ENCODE results near the gene MID1.

Gene MID1

DNA sequence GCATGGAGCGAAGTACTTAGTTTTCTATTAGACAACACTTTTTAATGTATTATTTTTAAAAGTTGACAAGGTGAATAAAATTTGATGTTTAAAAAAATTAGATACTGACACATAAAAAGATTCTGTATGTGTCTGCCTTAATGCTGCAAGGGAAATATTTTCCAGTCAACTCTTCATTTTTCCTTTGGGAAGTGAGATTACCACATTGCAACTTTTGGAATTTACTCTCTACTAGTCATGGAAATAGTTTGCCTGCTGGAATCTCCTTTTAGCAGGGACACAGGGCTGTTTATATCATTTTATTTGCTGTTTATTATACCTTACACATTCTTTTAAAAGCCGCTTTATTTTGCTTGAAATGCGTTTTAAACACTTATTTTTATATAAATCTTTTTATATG is 135.1 kb downstream of the MID1 start:
- no peak for DNase-seq (ENCODE audit: low spot score)

DNA sequence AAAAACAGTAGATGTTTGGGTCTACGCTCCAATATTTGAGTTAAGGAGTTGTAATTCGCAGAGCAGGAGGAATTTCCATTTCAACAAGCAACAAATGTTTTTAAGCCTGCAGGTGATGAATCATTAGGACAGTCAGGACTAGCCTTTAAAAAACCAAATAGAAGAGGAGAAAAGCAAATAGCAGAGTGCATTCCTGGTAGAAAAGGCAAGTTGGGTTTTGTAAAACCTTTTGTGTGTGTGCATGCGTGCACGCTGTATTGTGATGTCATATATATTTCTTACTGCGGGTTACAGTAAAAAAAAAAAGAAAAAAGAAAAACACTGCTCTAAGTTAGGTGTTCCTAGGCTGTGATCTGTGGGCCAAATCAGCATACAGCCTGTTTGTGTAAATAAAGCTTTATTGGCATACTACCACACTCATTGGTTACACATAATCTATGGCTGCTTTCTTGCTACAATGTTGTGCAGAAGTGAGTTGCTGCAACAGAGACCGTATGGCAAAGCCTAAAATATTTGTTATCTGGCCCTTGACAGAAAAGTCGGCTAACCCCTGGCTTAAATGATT is 135.6 kb downstream of the MID1 start:
- no peak for DNase-seq (ENCODE audit: low spot score)

DNA sequence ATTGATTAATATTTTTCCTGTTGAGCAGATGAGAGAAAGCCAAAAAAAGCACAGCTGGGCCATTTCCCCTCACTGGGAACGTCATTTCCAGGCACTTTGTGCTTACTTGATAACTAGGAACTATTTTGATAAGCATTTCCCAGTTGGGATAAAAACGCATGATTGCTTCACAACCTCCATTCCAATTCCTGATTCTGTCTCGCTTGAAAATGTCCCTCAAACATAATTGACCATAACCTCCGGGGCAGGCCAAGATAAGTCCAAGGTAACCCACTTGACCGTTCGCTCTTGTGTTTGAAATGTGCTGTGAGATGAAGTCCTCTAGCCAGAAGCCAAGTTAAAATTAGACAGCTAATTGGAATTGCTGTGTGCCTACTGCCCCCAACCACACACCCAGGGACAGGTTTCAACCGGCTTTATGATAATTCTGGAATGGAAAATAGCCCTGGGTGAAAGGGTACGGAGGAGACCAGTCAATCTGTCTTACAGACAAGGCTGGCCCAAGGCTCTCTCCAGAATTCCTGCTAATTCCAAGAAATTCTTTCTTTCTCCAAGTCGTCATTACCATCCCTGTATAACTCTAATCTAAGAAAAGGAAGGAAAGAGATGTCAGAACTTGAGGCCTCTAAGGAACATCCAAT is 137.1 kb downstream of the MID1 start:
- no peak for DNase-seq (ENCODE audit: low spot score)

DNA sequence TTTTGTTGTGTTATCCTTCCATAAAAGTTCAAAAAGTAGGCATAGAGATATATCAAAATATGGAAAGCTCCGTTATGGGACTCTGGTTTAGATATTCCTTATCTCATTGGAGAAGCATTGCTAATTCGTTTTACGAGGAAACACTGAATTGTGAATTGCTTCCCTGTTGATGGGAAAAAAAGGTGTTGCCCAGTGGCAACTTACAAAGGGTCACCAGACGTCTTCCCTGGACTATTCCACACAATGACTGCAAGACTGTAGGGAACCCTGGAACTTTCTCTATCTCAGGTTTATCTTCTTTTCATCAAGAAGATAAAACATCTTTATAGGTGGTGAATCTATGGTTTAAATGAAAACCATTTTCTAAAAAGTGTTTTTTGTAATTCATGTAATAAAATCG is 137.7 kb downstream of the MID1 start:
- DNase-seq (ENCODE audit: low spot score) = no peak

DNA sequence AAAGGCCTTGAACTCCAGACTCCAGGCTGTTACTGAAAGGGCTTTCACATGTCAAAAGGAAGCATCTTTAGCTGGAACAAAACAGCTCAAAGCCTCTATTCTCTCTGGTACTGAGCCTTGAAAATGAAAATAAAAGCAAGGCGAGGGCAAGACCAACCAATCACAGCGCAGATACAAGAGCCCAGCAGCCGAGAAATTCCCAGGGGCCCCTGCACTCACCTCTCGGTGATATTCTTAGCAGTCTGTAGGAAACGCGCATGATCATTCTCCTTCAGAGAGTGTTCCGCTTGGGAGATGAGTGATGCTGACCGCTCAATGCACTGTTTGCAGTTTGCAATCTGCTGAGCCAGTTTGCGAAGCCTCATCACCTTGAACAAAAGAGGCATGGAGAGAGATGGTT is 138.1 kb downstream of the MID1 start:
- DNase-seq (ENCODE audit: low spot score) = no peak

DNA sequence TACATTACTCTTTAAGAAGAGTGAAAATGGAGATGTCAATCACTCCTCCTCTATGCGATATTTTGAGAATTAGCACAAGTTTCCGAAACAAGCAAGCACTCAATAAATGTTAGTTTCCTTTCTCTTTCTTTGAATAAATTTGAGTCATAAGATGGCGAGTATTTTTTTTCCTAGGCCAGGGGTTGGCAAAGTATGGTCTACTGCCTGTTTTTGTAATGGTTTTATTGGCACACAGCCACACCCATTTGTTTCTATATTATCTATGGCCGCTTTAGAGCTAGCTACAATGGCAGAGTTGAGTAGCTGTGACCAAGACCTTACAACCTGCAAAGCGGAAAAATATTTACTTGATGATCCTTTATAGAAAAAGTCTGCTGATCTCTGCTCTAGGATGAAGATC is 139.5 kb downstream of the MID1 start:
- DNase-seq (ENCODE audit: low spot score) = no peak

DNA sequence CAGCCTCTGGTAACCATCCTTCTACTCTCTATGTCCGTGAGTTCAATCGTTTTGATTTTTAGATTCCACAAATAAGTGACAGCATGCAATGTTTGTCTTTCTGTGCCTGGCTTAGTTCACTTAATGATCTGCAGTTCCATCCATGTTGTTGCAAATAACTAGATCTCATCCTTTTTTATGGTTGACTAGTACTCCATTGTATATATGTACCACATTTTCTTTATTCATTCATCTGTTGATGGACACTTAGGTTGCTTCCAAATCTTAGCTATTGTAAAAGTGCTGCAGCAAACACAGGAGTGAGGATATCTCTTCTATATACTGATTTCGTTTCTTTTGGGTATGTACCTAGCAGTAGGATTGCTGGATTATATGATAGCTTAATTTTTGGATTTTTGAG is 140.9 kb downstream of the MID1 start:
- DNase-seq (ENCODE audit: low spot score) = no peak

DNA sequence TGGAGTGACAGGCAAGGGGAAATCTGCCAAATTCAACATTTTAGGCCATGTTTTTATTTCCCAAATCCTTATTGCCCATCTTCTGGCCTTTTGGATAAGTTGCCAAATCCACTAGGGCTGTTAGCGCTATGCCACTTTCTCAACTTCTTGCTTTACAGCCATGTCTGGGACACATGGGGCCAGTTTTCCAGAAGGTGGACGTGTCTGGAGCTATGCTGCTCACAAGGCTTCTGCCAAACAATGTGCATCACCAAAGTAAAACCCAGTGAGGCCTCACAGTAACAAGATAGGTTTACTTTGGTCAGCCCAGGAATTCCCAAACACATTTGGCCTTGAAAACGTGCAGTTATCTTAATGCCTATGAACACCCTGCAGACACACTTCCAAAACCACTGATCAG is 142.9 kb downstream of the MID1 start:
- no peak for DNase-seq (ENCODE audit: low spot score)

DNA sequence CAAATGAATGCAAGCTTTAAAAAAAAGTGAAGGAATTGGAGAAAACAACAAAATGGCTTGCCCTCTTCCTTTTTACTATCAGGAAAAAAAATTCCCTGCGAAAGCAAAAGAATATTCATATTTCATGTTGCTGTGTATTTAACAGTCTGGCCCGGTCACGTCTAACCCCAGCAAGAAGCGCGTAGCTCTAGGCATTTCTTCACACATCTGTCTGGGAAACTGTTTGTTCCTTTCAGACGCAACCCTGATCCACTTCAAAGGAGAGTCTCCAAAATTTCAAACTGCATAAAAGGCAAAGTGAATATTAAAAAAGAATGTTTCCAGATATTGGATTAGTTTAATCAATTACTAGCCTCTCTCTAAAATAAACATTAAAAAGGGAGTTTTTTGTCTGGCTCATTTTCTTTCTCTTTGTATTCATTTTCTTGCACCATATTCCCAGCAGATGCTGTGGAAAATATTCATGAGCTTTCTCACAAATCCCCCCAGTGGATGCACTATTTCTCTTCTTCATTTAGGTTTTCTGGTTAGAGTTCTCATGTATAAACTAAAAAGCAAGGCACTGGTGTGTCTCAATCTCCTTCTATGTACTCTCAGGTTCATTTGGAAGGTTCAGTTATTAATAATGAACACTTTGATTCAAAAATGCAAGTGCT is 145.3 kb downstream of the MID1 start:
- DNase-seq (ENCODE audit: low spot score) = no peak

DNA sequence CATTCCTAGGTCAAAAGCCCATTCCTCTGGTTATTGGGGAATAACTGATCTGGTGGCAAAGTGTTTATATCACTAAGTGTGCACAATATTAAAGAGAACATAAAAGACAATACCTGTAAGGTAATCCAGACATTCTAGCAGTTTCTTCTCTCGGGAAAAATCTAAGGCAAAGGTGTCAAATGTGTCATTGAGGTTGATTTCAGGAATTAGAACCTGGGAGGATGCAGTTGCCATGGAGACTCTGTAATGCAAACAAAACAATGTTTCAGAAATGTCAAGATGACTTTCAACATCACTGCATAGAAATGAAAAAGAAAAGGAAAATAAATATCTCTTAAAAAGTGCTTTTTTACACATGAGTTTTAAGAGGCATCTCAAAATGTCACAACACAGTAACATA is 145.9 kb downstream of the MID1 start:
- no peak for DNase-seq (ENCODE audit: low spot score)

DNA sequence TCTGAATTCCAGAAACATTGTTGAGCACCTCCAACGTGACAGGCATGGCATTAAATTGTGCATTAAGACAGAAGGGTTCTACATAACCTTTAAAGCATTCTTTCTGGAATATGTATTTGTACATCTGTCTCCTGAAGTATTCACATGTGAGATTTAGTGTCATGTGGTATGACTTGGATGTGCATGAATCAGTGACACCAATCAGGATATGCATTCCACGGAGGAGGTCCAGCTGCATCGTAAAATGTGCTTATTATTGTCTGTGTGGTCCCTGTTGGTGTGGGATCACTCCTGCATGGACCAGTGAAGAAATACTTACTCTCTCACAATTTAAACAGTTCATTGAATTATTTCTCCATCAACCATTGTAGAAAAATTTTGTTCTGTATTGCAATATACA is 149.0 kb downstream of the MID1 start:
- no peak for DNase-seq (ENCODE audit: low spot score)

DNA sequence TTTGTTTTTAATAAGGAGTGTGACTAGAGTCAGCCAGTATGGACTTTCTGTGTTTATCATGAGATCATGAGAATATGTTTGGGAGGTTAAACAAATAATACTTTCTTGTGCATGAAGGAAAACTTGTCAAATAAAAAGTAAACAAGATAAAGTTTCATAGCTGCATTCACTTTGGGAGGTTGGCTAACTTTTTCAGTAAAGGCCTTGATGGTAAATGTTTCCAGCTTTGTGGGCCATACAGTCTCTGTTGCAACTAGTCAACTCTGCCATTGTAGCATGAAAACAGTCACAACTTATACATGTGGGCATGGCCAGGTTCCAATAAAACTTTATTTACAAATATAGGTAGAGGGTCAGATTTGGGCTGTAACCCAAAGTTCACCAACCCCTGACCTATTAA is 150.4 kb downstream of the MID1 start:
- no peak for DNase-seq (ENCODE audit: low spot score)

DNA sequence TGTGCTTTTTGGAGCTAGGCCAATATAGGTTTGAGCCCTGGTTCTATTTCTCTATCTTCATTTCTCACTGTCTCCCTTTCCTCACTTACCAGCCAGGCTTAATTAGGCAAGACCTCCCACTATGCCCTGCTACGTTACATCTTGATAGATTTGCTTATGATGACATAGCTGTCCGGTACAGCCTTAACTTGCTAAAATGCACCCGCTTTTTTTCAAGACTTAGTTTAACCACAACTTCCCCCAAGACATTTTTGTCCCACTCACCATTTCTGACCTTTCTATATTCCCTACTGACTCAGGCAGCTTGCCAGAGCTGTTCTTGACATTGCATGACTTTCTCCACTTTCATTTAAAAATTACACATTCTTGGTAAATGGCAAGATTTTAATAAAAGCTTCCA is 152.6 kb downstream of the MID1 start:
- no peak for DNase-seq (ENCODE audit: low spot score)

DNA sequence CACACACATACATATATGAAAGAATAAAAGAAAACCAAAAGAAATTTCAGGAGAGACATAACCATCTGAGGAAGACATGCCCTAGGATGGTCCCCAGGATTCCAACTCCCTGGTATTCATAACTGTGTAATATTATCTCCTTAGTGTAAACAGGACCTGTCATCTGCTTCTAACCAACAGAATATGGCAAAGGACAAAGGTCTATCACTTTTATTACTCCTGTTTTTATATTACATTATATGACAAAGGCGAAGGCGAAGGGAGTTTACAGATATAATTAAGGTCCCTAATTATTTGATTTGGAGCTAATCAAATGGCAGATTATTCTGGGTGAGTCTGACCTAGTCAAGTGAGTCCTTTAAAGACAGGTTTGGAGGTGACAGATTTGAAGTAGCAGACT is 155.1 kb downstream of the MID1 start:
- DNase-seq (ENCODE audit: low spot score) = no peak

DNA sequence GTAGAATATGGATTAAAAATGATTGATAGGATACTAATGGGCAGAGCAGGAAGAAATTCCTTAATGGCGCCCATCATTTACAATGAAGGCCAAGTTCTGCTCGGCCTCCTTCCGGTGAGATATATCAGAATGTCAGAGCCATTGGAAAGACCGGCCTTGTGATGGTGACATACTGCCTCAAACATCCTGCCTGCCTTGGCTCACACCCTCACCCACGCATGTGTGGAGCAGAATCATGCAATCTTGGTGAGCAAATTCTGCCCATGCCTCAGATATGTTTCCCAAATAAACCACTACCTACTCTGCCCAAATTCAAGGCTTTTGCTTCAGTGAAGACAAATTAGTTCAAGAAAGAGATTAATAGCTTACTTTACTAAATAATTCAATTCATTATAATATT is 163.3 kb downstream of the MID1 start:
- DNase-seq (ENCODE audit: low spot score) = no peak

DNA sequence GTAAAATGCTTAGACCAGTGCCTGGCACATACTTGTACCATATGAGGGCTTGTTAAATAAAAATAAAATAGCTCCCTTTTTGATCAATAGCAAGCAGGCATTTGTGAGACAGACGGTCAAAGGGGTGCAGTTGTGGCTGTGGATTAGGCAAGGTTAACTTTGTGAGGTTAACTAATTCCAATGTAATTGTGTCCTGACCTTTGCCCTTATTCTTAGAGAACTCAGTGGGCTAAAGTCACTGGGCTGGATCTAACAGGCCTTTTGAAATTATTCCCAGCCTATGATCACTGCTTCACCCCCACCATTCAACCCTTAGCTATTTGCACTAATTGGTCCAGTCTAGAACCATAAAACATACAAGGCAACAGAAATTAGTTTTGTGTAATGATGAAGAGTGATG is 166.4 kb downstream of the MID1 start:
- DNase-seq (ENCODE audit: low spot score) = no peak

DNA sequence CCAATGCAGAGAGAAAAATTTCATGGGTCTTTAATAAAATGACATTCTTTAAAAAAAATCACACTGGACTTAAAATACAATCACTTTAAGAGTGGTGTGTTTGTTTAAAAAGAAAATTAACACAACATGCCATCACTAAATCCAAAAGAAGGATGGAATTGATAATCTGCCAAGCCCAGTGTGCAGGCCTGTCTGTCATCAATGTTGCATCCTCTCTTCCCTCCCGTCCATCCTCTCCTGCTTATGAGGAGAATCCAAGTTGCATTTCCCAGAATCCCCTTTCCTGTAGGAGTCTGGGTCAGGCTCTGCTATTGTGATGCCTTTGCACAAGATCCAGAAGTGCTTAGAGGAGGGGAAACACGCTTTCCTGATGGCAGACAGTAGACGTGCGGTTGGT is 169.4 kb downstream of the MID1 start:
- no peak for DNase-seq (ENCODE audit: low spot score)

DNA sequence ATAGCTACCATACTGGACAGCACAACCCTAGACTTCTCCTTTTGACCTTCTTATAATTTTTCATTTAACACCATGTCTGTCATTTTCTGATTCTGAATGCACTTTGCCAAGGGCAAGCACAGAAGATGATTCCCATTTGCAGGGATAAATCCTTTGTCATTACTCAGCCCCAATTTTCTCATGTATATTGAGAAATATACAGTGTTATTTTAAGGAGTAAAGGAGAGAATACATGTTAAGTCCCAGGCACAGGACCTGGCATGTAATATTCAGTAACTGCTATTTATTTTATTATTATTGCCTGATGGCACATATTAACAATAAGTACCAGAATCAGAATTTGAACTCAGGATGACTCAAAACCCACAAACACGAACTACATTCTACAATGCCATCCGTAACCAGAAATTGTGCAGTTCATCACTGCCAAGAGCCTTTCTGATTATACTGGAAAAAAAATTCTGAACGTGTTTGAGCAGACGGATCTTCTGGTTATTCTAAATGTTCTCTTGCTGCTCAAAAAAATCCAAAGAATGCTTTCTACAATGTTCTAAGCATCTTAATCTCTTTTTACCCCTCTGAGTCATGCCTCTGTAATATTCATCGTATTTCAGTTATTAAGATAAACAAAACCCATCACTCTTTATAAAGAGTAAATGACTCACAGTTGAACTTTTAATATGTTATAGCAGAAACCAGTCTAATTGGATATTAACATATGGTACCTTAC is 170.0 kb downstream of the MID1 start:
- no peak for DNase-seq (ENCODE audit: low spot score)

DNA sequence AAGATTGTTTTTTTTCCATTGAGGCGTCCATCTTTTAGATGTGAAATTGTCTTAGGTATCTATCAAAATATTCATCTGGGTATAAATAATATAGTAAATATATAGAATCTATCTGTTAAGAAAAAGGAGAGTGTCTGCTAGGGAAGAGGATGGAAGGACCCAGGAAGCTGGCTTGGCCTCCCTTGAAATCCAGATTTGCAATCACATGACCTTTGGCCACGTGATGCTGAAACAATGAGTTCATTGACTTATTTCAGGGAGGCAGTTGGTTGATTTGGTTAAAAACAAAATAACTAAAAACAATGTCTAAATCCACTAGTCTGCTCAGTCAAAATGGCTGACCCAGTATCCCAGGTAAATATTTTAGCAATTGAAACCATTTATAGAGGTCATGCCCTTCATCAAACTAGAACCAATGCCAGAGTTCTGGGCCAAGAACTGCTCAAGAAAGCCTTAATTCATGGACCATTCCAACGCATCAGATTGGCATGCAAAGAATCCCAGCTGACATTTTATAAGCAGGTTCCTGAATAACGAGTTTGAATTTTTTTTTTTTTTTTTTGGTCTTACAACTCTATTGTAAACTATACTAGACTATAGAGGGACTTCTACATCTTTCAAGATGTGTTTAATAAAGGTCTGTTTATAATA is 172.7 kb downstream of the MID1 start:
- no peak for DNase-seq (ENCODE audit: low spot score)

DNA sequence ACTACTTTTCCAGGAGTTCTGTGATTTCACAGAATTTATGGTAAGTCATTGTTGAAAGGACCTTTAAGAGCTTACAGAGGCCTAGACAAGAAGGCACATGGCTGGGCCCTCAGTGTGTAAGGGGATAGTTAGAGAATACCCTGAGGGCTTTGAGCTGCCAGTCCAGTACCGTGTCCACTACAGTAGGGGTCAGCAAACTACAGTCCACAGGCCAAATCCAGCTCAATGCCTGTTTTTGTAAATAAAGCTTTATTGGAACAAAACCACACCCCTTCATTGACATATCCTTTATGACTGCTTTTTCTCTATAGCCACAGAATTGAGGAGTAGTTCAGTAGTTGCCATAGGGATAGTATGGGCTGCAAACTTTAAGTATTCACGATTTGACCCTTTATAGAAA is 176.2 kb downstream of the MID1 start:
- no peak for DNase-seq (ENCODE audit: low spot score)

DNA sequence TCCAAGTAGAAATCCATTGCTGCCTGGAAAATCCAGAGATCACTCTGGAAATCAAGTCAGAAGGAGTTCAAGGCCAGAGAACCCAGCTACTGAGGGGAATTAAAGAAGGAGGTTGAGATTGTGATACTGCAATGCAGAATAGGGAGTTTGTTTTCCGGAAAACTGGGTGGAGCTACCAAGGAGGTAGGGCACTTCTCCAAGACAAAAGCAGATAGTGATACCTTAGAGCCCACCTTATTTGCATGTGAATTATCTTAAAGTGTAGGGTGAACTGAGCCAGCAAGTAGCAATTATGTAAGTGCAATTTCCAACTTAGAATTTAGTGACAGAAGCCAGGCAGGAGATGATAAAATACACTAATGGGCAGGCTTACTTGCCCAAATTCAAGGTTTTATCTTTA is 178.9 kb downstream of the MID1 start:
- DNase-seq (ENCODE audit: low spot score) = no peak

DNA sequence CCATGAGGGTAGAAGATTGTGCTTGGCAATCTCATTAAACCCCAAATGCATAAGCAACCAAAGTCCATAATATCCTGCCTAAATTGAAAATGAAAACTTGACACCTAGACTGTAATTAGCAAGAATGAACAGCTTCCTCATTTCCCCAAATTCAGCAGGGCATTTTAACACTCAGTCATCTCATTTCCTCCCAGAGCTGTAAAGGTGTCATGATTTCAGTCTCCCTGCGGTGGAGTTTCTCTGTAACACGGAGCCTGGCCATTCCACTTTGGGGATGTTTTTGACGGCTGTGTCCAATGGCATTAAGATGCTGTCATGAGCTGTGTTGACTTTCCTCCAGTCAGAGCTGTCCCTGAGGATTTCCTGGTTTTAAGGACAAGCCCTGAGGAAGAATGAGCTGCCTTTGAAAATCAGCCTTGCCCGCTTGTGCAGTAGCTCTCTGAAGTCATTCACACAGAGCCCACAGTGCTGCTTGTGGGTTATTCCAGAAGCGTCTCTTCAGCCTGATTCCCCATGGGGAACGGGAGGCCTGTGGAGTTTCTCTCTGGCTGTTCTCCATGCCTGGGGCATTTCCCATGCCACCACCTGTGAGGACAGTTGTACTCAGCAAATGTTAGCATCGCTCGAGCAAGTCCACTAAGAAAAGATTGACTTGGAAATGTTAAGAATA is 187.0 kb downstream of the MID1 start:
- no peak for DNase-seq (ENCODE audit: low spot score)
